Measurements from ENCODE around the gene TMEM154. TPM values are rescaled to one million over a fixed set of nuclear protein-coding genes. Genes with fewer than 3 reads are reported as not detected.

Gene TMEM154
- total and polyA plus RNA-seq, 4 donors, result 1.6 to 18.9 (median 8.5) TPM

DNA sequence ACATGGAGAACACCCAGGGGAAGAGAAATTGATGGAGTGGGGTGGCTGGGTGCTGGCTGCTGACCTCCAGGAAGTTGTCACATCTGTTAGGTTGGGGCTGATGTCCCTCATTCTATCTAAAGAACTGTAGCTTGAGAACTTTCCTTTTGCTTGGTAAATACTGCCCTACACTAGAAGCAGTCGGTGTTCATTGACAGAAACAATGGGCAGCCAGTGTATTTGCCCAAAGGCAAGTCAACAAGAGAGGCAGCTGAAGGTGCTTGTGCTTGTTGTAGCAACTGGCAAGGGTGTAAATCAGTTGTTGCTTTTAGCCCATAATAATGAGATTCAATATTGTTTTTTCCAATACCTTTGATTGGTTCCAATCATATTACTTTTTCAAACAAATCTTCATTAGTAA, 956 bp downstream of the TMEM154 start:
- H3K4me1 ChIP-seq (ENCODE audit: control insufficient read depth in 5 of 5, insufficient read depth in 5 of 5, low read length in 5 of 5), result peaks cover 0 to 7% (median 0%) of the 10 kb centered on the region in 5 donors
- ATAC-seq (ENCODE audit: insufficient read depth, low FRiP score) (no peak), DNase-seq (peak in 1 of 3 donors; percentile 6)
- H3K9ac ChIP-seq (ENCODE audit: insufficient read depth in 1 of 2, low read length in 2 of 2), result no peak overlapping the region
- H3K9me3 ChIP-seq (ENCODE audit: control insufficient read depth in 4 of 4, insufficient read depth in 3 of 4, low read length in 3 of 4), result no peaks in the 10 kb centered on the region
- WGBS, 2 donors, result 76 to 79% methylated on average over 1 of the region's 1 CpG
- H3K4me3 ChIP-seq, result no peak overlapping the region
- no peaks in the 10 kb centered on the region for H3K36me3 ChIP-seq (ENCODE audit: control insufficient read depth in 4 of 4, insufficient read depth in 4 of 4, low read length in 4 of 4)
- TF ChIP-seq, protein P1, sequence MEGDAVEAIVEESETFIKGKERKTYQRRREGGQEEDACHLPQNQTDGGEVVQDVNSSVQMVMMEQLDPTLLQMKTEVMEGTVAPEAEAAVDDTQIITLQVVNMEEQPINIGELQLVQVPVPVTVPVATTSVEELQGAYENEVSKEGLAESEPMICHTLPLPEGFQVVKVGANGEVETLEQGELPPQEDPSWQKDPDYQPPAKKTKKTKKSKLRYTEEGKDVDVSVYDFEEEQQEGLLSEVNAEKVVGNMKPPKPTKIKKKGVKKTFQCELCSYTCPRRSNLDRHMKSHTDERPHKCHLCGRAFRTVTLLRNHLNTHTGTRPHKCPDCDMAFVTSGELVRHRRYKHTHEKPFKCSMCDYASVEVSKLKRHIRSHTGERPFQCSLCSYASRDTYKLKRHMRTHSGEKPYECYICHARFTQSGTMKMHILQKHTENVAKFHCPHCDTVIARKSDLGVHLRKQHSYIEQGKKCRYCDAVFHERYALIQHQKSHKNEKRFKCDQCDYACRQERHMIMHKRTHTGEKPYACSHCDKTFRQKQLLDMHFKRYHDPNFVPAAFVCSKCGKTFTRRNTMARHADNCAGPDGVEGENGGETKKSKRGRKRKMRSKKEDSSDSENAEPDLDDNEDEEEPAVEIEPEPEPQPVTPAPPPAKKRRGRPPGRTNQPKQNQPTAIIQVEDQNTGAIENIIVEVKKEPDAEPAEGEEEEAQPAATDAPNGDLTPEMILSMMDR (IDR thresholded peaks at IDR 0.05; ENCODE audit: control extremely low read depth, extremely low read depth), result no peak
- no peak overlapping the region for H3K27ac ChIP-seq (ENCODE audit: low read depth in 1 of 2, low read length in 1 of 2)
- peaks cover 0 to 15% (median 7%) of the 10 kb centered on the region in 3 donors for H3K27me3 ChIP-seq (ENCODE audit: control insufficient read depth in 3 of 3, insufficient read depth in 3 of 3, low read length in 2 of 3)

GRCh38 chr4:152677117-152677516, 2.7 kb downstream of the TMEM154 start:
- no peak for ATAC-seq (ENCODE audit: insufficient read depth, low FRiP score)
- no peaks in the 10 kb centered on the region for H3K9me3 ChIP-seq (ENCODE audit: control insufficient read depth in 4 of 4, insufficient read depth in 3 of 4, low read length in 3 of 4)

GRCh38 chr4:152676052-152676854, 3.5 kb downstream of the TMEM154 start:
- TF ChIP-seq, protein P1 (IDR thresholded peaks at IDR 0.05; ENCODE audit: control extremely low read depth, extremely low read depth), result no peak
- Histone ChIP-seq H3K36me3 (ENCODE audit: control insufficient read depth in 4 of 4, insufficient read depth in 4 of 4, low read length in 4 of 4) (no peaks in the 10 kb centered on the region), H3K4me1 (ENCODE audit: control insufficient read depth in 5 of 5, insufficient read depth in 5 of 5, low read length in 5 of 5) (peaks cover 0 to 7% (median 0%) of the 10 kb centered on the region in 5 donors), H3K27ac (ENCODE audit: low read depth in 1 of 2, low read length in 1 of 2) (no peak overlapping the region), H3K9me3 (ENCODE audit: control insufficient read depth in 4 of 4, insufficient read depth in 3 of 4, low read length in 3 of 4) (no peaks in the 10 kb centered on the region), H3K9ac (ENCODE audit: insufficient read depth in 1 of 2, low read length in 2 of 2) (no peak overlapping the region), H3K27me3 (ENCODE audit: control insufficient read depth in 3 of 3, insufficient read depth in 3 of 3, low read length in 2 of 3) (peaks cover 0 to 12% (median 7%) of the 10 kb centered on the region in 3 donors), H3K4me3 (no peak overlapping the region)
- WGBS, 2 donors, result 81 to 85% methylated on average over 3 of the region's 3 CpGs
- DNase-seq (no peak), ATAC-seq (ENCODE audit: insufficient read depth, low FRiP score) (no peak)

More at GRCh38 chr4:152677117-152677516, 2.7 kb downstream of the TMEM154 start:
- Histone ChIP-seq H3K27me3 (ENCODE audit: control insufficient read depth in 3 of 3, insufficient read depth in 3 of 3, low read length in 2 of 3) (peaks cover 0 to 12% (median 7%) of the 10 kb centered on the region in 3 donors), H3K4me3 (no peak overlapping the region), H3K27ac (ENCODE audit: low read depth in 1 of 2, low read length in 1 of 2) (no peak overlapping the region), H3K4me1 (ENCODE audit: control insufficient read depth in 5 of 5, insufficient read depth in 5 of 5, low read length in 5 of 5) (peaks cover 0 to 7% (median 0%) of the 10 kb centered on the region in 5 donors), H3K9ac (ENCODE audit: insufficient read depth in 1 of 2, low read length in 2 of 2) (no peak overlapping the region), H3K36me3 (ENCODE audit: control insufficient read depth in 4 of 4, insufficient read depth in 4 of 4, low read length in 4 of 4) (no peaks in the 10 kb centered on the region)
- TF ChIP-seq, protein P1 (IDR thresholded peaks at IDR 0.05; ENCODE audit: control extremely low read depth, extremely low read depth), result no peak
- WGBS, 2 donors, result 81 to 90% methylated on average over 2 of the region's 2 CpGs
- no peak for DNase-seq

Measured in lung (tissue), 12 donors.